NCI-H82 treated with DMSO at 0.1 percent for 48 hours (cell line): ENCODE data around the gene EPHA10.

Source experiments
- DNase-seq: peaks from one replicate; lab custom pipeline; 2025; ENCODE audit not compliant: unreplicated experiment; lab: John Stamatoyannopoulos, UW

Gene EPHA10

GRCh38 chr1:37676281-37677142 is 88.4 kb downstream of the EPHA10 start:
- DNase-seq = no peak

GRCh38 chr1:37673920-37674319 is 91.0 kb downstream of the EPHA10 start:
- no peak for DNase-seq

- no peak for DNase-seq
These were observed 92.6 kb downstream of the EPHA10 start for GRCh38 chr1:37672136-37672870.

GRCh38 chr1:37671261-37671660 is 93.7 kb downstream of the EPHA10 start:
- no peak for DNase-seq

GRCh38 chr1:37670133-37670532 is 94.8 kb downstream of the EPHA10 start:
- no peak for DNase-seq

GRCh38 chr1:37667023-37667671 is 97.8 kb downstream of the EPHA10 start:
- DNase-seq = no peak

- DNase-seq = no peak
These were observed 98.6 kb downstream of the EPHA10 start for GRCh38 chr1:37666241-37666867.
